KMS-11 (cell line): Measurements from ENCODE around the gene ATP7B.

ENCODE experiments used
- H2AFZ ChIP-seq: fragments of 200-600 bp; sonication (generic); 2 replicates; pipeline ENCODE4 v1.6.1; 2016; ENCODE audit warnings: antibody characterized with exemption, mixed run types, low read depth
- H3K27ac ChIP-seq: fragments of 200-600 bp; sonication (generic); 2 replicates; pipeline ENCODE4 v1.6.1; 2016; ENCODE audit warnings: mild to moderate bottlenecking, mixed run types
- H3K27me3 ChIP-seq: fragments of 200-600 bp; sonication (generic); 2 replicates; pipeline ENCODE4 v1.6.1; 2017; ENCODE audit warnings: mild to moderate bottlenecking, low read depth, mixed run types, moderate library complexity; ENCODE audit not compliant: insufficient read depth
- H3K36me3 ChIP-seq: fragments of 200-600 bp; sonication (generic); 2 replicates; pipeline ENCODE4 v1.6.1; 2017; ENCODE audit warnings: mild to moderate bottlenecking, mixed run types; ENCODE audit not compliant: insufficient read depth
- H3K4me1 ChIP-seq: fragments of 200-600 bp; sonication (generic); 2 replicates; pipeline ENCODE4 v1.6.1; 2016; ENCODE audit warnings: mild to moderate bottlenecking, low read depth, mixed run types; ENCODE audit not compliant: poor library complexity, severe bottlenecking
- H3K4me2 ChIP-seq: fragments of 200-600 bp; sonication (generic); 2 replicates; pipeline ENCODE4 v1.7.0; 2016; ENCODE audit warnings: mild to moderate bottlenecking, mixed run types
- H3K4me3 ChIP-seq: fragments of 200-600 bp; sonication (generic); IDR thresholded peaks from 2 replicates; pipeline ENCODE4 v1.6.1; 2017; ENCODE audit warnings: low read depth, low read length, mixed read lengths; ENCODE audit not compliant: insufficient read depth
- H3K79me2 ChIP-seq: fragments of 200-600 bp; sonication (generic); 2 replicates; pipeline ENCODE4 v1.6.1; 2016; ENCODE audit warnings: low read depth, mixed run types; ENCODE audit not compliant: insufficient read depth
- H3K9ac ChIP-seq: fragments of 200-600 bp; sonication (generic); 2 replicates; pipeline ENCODE4 v1.6.1; 2016; ENCODE audit warnings: mild to moderate bottlenecking, mixed run types
- H4K20me1 ChIP-seq: fragments of 200-600 bp; sonication (generic); 2 replicates; pipeline ENCODE4 v1.6.1; 2016; ENCODE audit warnings: mild to moderate bottlenecking, mixed run types; ENCODE audit not compliant: insufficient read depth
- TF ChIP-seq, protein P1 (sequence below): fragments of 200-600 bp; sonication (generic); conservative IDR thresholded peaks from 2 replicates; pipeline ENCODE4 v1.6.1; 2017; ENCODE audit warnings: low read depth, mild to moderate bottlenecking, antibody characterized with exemption, low read length, moderate library complexity, mixed read lengths

Gene ATP7B

DNA sequence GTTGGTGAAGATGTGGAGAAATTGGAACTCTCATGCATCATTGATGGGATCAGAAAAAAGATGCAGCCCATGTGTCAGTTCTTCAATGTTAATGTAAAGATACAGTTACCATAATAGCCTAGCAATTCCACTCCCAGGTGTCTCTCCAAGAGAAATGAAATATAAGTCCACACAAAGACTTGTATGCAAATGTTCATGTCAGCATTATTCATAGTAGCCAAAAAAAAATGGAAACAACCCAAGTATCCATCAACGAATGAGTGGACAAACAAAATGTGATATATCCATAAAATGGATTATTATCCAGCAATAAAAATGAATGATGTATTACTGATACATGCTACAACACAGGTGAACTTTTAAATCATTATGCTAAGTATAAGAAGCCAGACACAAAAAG lies 110.8 kb downstream of the ATP7B start:
- Histone ChIP-seq H3K79me2 (no peaks in the 10 kb centered on the region), H3K27ac (no peak overlapping the region), H3K9ac (no peak overlapping the region), H3K4me2 (no peak overlapping the region), H3K27me3 (no peaks in the 10 kb centered on the region), H3K36me3 (no peaks in the 10 kb centered on the region), H4K20me1 (no peaks in the 10 kb centered on the region), H3K4me3 (no peak overlapping the region), H3K4me1 (no peaks in the 10 kb centered on the region), H2AFZ (no peak overlapping the region)
- TF ChIP-seq, protein P1, sequence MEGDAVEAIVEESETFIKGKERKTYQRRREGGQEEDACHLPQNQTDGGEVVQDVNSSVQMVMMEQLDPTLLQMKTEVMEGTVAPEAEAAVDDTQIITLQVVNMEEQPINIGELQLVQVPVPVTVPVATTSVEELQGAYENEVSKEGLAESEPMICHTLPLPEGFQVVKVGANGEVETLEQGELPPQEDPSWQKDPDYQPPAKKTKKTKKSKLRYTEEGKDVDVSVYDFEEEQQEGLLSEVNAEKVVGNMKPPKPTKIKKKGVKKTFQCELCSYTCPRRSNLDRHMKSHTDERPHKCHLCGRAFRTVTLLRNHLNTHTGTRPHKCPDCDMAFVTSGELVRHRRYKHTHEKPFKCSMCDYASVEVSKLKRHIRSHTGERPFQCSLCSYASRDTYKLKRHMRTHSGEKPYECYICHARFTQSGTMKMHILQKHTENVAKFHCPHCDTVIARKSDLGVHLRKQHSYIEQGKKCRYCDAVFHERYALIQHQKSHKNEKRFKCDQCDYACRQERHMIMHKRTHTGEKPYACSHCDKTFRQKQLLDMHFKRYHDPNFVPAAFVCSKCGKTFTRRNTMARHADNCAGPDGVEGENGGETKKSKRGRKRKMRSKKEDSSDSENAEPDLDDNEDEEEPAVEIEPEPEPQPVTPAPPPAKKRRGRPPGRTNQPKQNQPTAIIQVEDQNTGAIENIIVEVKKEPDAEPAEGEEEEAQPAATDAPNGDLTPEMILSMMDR, result no peak

DNA sequence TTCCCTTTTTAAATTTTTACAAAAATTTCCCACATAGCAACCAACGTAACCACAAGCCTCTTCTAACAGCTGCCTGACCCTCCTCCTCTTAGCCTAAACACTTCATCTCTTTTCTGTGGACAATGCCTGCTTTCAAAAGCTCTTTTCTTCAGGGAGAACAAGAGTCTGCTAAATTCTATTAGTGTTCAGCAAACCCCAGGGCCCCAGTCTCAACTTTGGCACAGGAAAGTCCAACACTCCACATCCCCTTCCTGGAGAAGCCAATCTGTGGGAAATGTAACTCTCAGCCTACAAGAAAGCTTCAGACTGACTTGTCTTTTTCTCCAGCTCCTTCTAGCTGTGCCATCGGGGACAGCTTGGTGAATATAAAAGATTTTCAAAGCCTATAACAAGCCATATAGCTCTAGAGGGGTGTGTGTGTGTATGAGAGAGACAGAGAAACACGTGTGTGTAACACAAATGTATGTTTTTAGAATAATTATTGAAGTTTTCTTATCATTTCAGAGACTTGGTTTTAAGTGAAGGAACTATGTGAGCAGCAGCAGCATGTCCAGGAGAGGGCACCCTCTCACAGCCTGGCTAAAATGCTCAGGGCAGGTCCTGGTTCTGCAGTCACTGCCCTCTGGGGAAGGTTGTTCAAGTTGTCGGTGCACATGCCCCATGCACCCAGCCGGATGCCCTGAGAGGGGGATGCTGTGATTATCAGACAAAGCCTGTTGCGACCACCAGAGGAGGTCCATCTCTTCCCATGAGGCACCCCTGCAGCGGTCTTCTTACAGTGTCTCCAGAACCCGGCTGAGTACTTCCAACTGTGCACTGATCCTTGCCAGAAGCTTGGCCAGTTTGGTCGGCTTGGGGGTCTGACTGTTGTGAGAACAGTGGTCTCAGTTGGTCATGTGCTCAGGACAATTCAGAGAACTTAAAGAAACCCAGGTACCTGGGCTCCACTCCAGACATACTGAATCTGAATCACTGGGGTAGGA lies 115.1 kb downstream of the ATP7B start:
- no peaks in the 10 kb centered on the region for H3K4me1 ChIP-seq
- TF ChIP-seq, protein P1, result peak; percentile 57
- no peak overlapping the region for H3K9ac ChIP-seq
- H3K79me2 ChIP-seq, result no peaks in the 10 kb centered on the region
- H3K27me3 ChIP-seq, result no peaks in the 10 kb centered on the region
- no peak overlapping the region for H2AFZ ChIP-seq
- no peak overlapping the region for H3K4me2 ChIP-seq
- no peak overlapping the region for H3K4me3 ChIP-seq
- no peak overlapping the region for H3K27ac ChIP-seq
- H3K36me3 ChIP-seq, result no peaks in the 10 kb centered on the region
- no peaks in the 10 kb centered on the region for H4K20me1 ChIP-seq

- no peaks in the 10 kb centered on the region for H3K4me1 ChIP-seq
- H2AFZ ChIP-seq, result no peak overlapping the region
- no peak overlapping the region for H3K4me2 ChIP-seq
Measured at GRCh38 chr13:51894239-51894638, 117.0 kb downstream of the ATP7B start.

GRCh38 chr13:51892657-51893056 lies 118.6 kb downstream of the ATP7B start:
- Histone ChIP-seq H3K9ac (no peak overlapping the region), H3K79me2 (no peaks in the 10 kb centered on the region), H3K27ac (no peak overlapping the region), H3K4me2 (no peak overlapping the region), H3K4me1 (no peaks in the 10 kb centered on the region), H3K36me3 (no peaks in the 10 kb centered on the region), H2AFZ (no peak overlapping the region), H4K20me1 (no peaks in the 10 kb centered on the region), H3K4me3 (no peak overlapping the region), H3K27me3 (no peaks in the 10 kb centered on the region)
- TF ChIP-seq, protein P1, result no peak

More at GRCh38 chr13:51894239-51894638, 117.0 kb downstream of the ATP7B start:
- H3K27ac ChIP-seq, result no peak overlapping the region
- H4K20me1 ChIP-seq, result no peaks in the 10 kb centered on the region
- no peak overlapping the region for H3K4me3 ChIP-seq
- TF ChIP-seq, protein P1, result no peak
- H3K79me2 ChIP-seq, result no peaks in the 10 kb centered on the region
- no peak overlapping the region for H3K9ac ChIP-seq
- no peaks in the 10 kb centered on the region for H3K36me3 ChIP-seq
- no peaks in the 10 kb centered on the region for H3K27me3 ChIP-seq
